WTC11 (cell line): ENCODE results near the gene DNAH8. TPM values are rescaled to one million over a fixed set of nuclear protein-coding genes. Genes with fewer than 3 reads are reported as not detected.

Experiments
- ATAC-seq: fragments of 200-7000 bp; cut with Tn5 transposase; 2 replicates; pipeline ENCODE4 v1.10.0; 2021; ENCODE audit warnings: mild to moderate bottlenecking, moderate library complexity
- CTCF ChIA-PET: fragments of 300-600 bp; sonication (Branson Sonifier 250); formaldehyde crosslinking; loops from one replicate; lab custom pipeline; 2021; ENCODE audit warnings: antibody characterized with exemption; lab: Charles Lee
- POLR2A ChIA-PET: fragments of 350-600 bp; sonication (Branson Sonifier 250); formaldehyde crosslinking; loops from one replicate; lab custom pipeline; 2021; ENCODE audit warnings: antibody characterized with exemption; lab: Charles Lee
- DNase-seq: peaks from one replicate; pipeline ENCODE4 v3.0.0; 2021; ENCODE audit warnings: low spot score
- H3K27ac Mint-ChIP-seq: 2 replicates; pipeline ENCODE4 v1.8.0; 2021; ENCODE audit warnings: mixed read lengths
- H3K27me3 Mint-ChIP-seq: 2 replicates; pipeline ENCODE4 v1.8.0; 2021; ENCODE audit warnings: low read depth, mild to moderate bottlenecking, moderate library complexity, mixed read lengths
- H3K36me3 Mint-ChIP-seq: 2 replicates; pipeline ENCODE4 v1.8.0; 2021; ENCODE audit warnings: mixed read lengths
- H3K4me1 Mint-ChIP-seq: 2 replicates; pipeline ENCODE4 v1.8.0; 2022; ENCODE audit warnings: mixed read lengths
- H3K4me3 Mint-ChIP-seq: 2 replicates; pipeline ENCODE4 v1.8.0; 2021; ENCODE audit warnings: mild to moderate bottlenecking, moderate library complexity, mixed read lengths
- H3K9me3 Mint-ChIP-seq: 2 replicates; pipeline ENCODE4 v1.8.0; 2021; ENCODE audit warnings: mixed read lengths
- ARID4B ChIP-seq: sonication (generic); formaldehyde crosslinking; IDR thresholded peaks from 2 replicates; pipeline ENCODE4 v1.8.0; 2023; ENCODE audit warnings: missing genetic modification reagents, mild to moderate bottlenecking, borderline replicate concordance
- ATF1 ChIP-seq: sonication (generic); formaldehyde crosslinking; IDR thresholded peaks from 2 replicates; pipeline ENCODE4 v1.8.1; 2023; ENCODE audit warnings: mild to moderate bottlenecking, moderate library complexity, missing genetic modification reagents
- CREB1 ChIP-seq: sonication (generic); formaldehyde crosslinking; IDR thresholded peaks from 2 replicates; pipeline ENCODE4 v1.8.0; 2023; ENCODE audit warnings: mild to moderate bottlenecking, missing genetic modification reagents
- FOXP1 ChIP-seq: sonication (generic); formaldehyde crosslinking; IDR thresholded peaks from 2 replicates; pipeline ENCODE4 v1.8.0; 2022; ENCODE audit warnings: missing genetic modification reagents, mild to moderate bottlenecking, moderate library complexity, borderline replicate concordance
- HMGXB4 ChIP-seq: sonication (generic); formaldehyde crosslinking; IDR thresholded peaks from 2 replicates; pipeline ENCODE4 v1.8.1; 2023; ENCODE audit warnings: mild to moderate bottlenecking, moderate library complexity, missing genetic modification reagents
- IRF2 ChIP-seq: sonication (generic); formaldehyde crosslinking; IDR thresholded peaks from 2 replicates; pipeline ENCODE4 v1.8.0; 2022; ENCODE audit warnings: low read depth, missing genetic modification reagents, borderline replicate concordance
- JAZF1 ChIP-seq: fragments of 250-450 bp; sonication (Bioruptor Pico); IDR thresholded peaks from 2 replicates; pipeline ENCODE4 v1.9.0; 2021; ENCODE audit warnings: moderate library complexity, mild to moderate bottlenecking, inconsistent platforms
- NR3C1 ChIP-seq: sonication (generic); formaldehyde crosslinking; conservative IDR thresholded peaks from 2 replicates; pipeline ENCODE4 v1.8.1; 2023; ENCODE audit warnings: low read depth, mild to moderate bottlenecking, missing genetic modification reagents
- RORB ChIP-seq: fragments of 250-450 bp; sonication (Bioruptor Pico); IDR thresholded peaks from 2 replicates; pipeline ENCODE4 v1.9.0; 2021; ENCODE audit warnings: mild to moderate bottlenecking
- USF1 ChIP-seq: sonication (generic); formaldehyde crosslinking; IDR thresholded peaks from 2 replicates; pipeline ENCODE4 v1.8.0; 2022; ENCODE audit warnings: mild to moderate bottlenecking, missing genetic modification reagents
- ZNF138 ChIP-seq: sonication (generic); formaldehyde crosslinking; conservative IDR thresholded peaks from 2 replicates; pipeline ENCODE4 v1.8.1; 2022; ENCODE audit warnings: mild to moderate bottlenecking, moderate library complexity, missing genetic modification reagents
- ZNF281 ChIP-seq: sonication (generic); formaldehyde crosslinking; IDR thresholded peaks from 2 replicates; pipeline ENCODE4 v1.8.0; 2023; ENCODE audit warnings: mild to moderate bottlenecking, missing genetic modification reagents
- ZNF532 ChIP-seq: fragments of 250-450 bp; sonication (Bioruptor Pico); IDR thresholded peaks from 2 replicates; pipeline ENCODE4 v1.9.0; 2021; ENCODE audit warnings: mild to moderate bottlenecking, borderline replicate concordance
- ZSCAN18 ChIP-seq: fragments of 250-450 bp; sonication (Bioruptor Pico); IDR thresholded peaks from 2 replicates; pipeline ENCODE4 v2.1.2; 2022; ENCODE audit warnings: mild to moderate bottlenecking, moderate library complexity
- total RNA-seq: library from RNA; stranded (reverse); gene quantifications from 3 replicates; pipeline ENCODE4 v1.2.3, GENCODE V29; 2021

DNAH8 gene
- total RNA-seq, 1 experiment from 2014 or later, result 0.02 TPM

- no peak for TF ChIP-seq ZNF532 (CRISPR knock-in tag)
- no peak for TF ChIP-seq CREB1 (CRISPR knock-in tag)
- TF ChIP-seq ZSCAN18, result no peak
- no peak for TF ChIP-seq ZNF281 (CRISPR knock-in tag)
- no peak for TF ChIP-seq NR3C1 (CRISPR knock-in tag)
- TF ChIP-seq ARID4B (CRISPR knock-in tag), result no peak
- TF ChIP-seq FOXP1 (CRISPR knock-in tag), result no peak
- TF ChIP-seq USF1 (CRISPR knock-in tag), result no peak
- TF ChIP-seq ZNF138 (CRISPR knock-in tag), result no peak
- TF ChIP-seq JAZF1 (CRISPR knock-in tag), result no peak
Observed at GRCh38 chr6:38909015-38909730, 194.1 kb downstream of the DNAH8 start (continued).

- Mint-ChIP-seq H3K4me1 (peaks cover 3% of the 10 kb centered on the region; the same call in 1 of the 2 replicates), H3K27me3 (no peaks in the 10 kb centered on the region), H3K27ac (no peak overlapping the region), H3K9me3 (no peaks in the 10 kb centered on the region), H3K36me3 (no peaks in the 10 kb centered on the region), H3K4me3 (no peak overlapping the region)
- ChIA-PET CTCF (no interaction called here), POLR2A (no interaction called here)
- no peak for ATAC-seq
- DNase-seq, result no peak
- TF ChIP-seq IRF2 (no peak), ATF1 (CRISPR knock-in tag) (no peak), HMGXB4 (CRISPR knock-in tag) (no peak), CREB1 (CRISPR knock-in tag) (no peak), RORB (CRISPR knock-in tag) (no peak)
- TF ChIP-seq, all 79 proteins: peak for 0
Observed at GRCh38 chr6:38910207-38910606, 195.1 kb downstream of the DNAH8 start.
